NCI-H748 (cell line): ENCODE data around the gene JMJD6.

Source experiments
- DNase-seq: peaks from one replicate; lab custom pipeline; 2025; ENCODE audit not compliant: unreplicated experiment; lab: John Stamatoyannopoulos, UW

JMJD6 gene

GRCh38 chr17:76683011-76683755 lies 43.2 kb downstream of the JMJD6 start:
- no peak for DNase-seq

- DNase-seq: no peak
Observed at GRCh38 chr17:76682296-76682695, 44.1 kb downstream of the JMJD6 start.

- DNase-seq: peak; percentile 59
Observed at GRCh38 chr17:76681222-76682137, 44.9 kb downstream of the JMJD6 start.

- DNase-seq: no peak
Observed at GRCh38 chr17:76679239-76679638, 47.2 kb downstream of the JMJD6 start.

- DNase-seq: no peak
Observed at GRCh38 chr17:76678330-76678729, 48.1 kb downstream of the JMJD6 start.

- DNase-seq: no peak
Observed at GRCh38 chr17:76677406-76677805, 49.0 kb downstream of the JMJD6 start.

GRCh38 chr17:76676629-76677028 lies 49.8 kb downstream of the JMJD6 start:
- DNase-seq: no peak

GRCh38 chr17:76675648-76676047 lies 50.8 kb downstream of the JMJD6 start:
- DNase-seq: no peak

GRCh38 chr17:76674600-76674999 lies 51.8 kb downstream of the JMJD6 start:
- no peak for DNase-seq

GRCh38 chr17:76673729-76674128 lies 52.7 kb downstream of the JMJD6 start:
- no peak for DNase-seq

GRCh38 chr17:76672892-76673291 lies 53.5 kb downstream of the JMJD6 start:
- DNase-seq: no peak

GRCh38 chr17:76672270-76672851 lies 54.0 kb downstream of the JMJD6 start:
- DNase-seq: peak; percentile 44

- DNase-seq: peak; percentile 69
Observed at GRCh38 chr17:76671912-76672262, 54.5 kb downstream of the JMJD6 start.

GRCh38 chr17:76671123-76671911 lies 55.1 kb downstream of the JMJD6 start:
- peak; percentile 99 for DNase-seq

GRCh38 chr17:76670718-76671122 lies 55.7 kb downstream of the JMJD6 start:
- no peak for DNase-seq

- DNase-seq: no peak
Observed at GRCh38 chr17:76670020-76670717, 56.2 kb downstream of the JMJD6 start.
